H1 (cell line): ENCODE results near the gene LILRB3. TPM values are rescaled to one million over a fixed set of nuclear protein-coding genes. Genes with fewer than 3 reads are reported as not detected.

Experiments
- BRCA1 ChIP-seq: IDR thresholded peaks from 2 replicates; pipeline ENCODE4 v1.6.1; 2012; ENCODE audit warnings: low read depth, low read length, improper control_type of control experiment
- CHD1 ChIP-seq: IDR thresholded peaks from 2 replicates; pipeline ENCODE4 v1.6.1; 2012; ENCODE audit warnings: low read depth, low read length, improper control_type of control experiment
- EP300 ChIP-seq, 2 experiments: IDR thresholded peaks; 1 replicate in 1 of 2; 2 replicates in 1 of 2; pipeline ENCODE4 v1.6.1; 2011 to 2012; ENCODE audit warnings: low read depth in 2 of 2, low read length in 2 of 2, mild to moderate bottlenecking in 2 of 2, borderline replicate concordance in 1 of 2, inconsistent platforms in 1 of 2, moderate library complexity in 1 of 2
- EZH2 ChIP-seq: fragments of 200-600 bp; sonication (generic); IDR thresholded peaks from 2 replicates; pipeline ENCODE4 v1.7.1; 2012; ENCODE audit warnings: low read depth, mild to moderate bottlenecking, moderate library complexity, low read length, inconsistent platforms; ENCODE audit not compliant: severe bottlenecking
- GABPA ChIP-seq: IDR thresholded peaks from 2 replicates; pipeline ENCODE4 v1.6.1; 2011; ENCODE audit warnings: mild to moderate bottlenecking, low read length, moderate library complexity, borderline replicate concordance; ENCODE audit not compliant: insufficient read depth
- KDM4A ChIP-seq: IDR thresholded peaks from one replicate; pipeline ENCODE4 v1.7.1; 2012; ENCODE audit warnings: low read depth, mild to moderate bottlenecking, moderate library complexity, low read length, inconsistent platforms; ENCODE audit not compliant: severe bottlenecking
- SUZ12 ChIP-seq: fragments of 200-600 bp; sonication (generic); IDR thresholded peaks from 2 replicates; pipeline ENCODE4 v1.6.1; 2012; ENCODE audit warnings: mild to moderate bottlenecking, inconsistent platforms, low read length, moderate library complexity, mixed read lengths
- polyA plus RNA-seq, 7 experiments: library from polyadenylated mRNA; depleted of rRNA in 3 of 7; stranded (reverse) in 5 of 7; unstranded in 2 of 7; fragments of >200 nt in 5 of 7; fragments of 200-250 nt in 2 of 7; gene quantifications; 1 replicate in 5 of 7; 2 replicates in 1 of 7; 4 replicates in 1 of 7; pipeline versions ENCODE4 v1.2.1 to v1.2.3, GENCODE V29; 2011 to 2013; ENCODE audit warnings: missing spikeins in 2 of 7, mixed read lengths in 2 of 7
- total RNA-seq: library from RNA; stranded (reverse); fragmentation: NEBNext Ultra II Directional; extraction: Animal tissue kit (Norgen Biotek cat#: 25700); gene quantifications from 2 replicates; pipeline ENCODE4 v1.2.1, GENCODE V29; 2021
- TF ChIP-seq, protein P1 (sequence below): fragments of 300-600 bp; sonication (generic); IDR thresholded peaks from 2 replicates; pipeline ENCODE4 v1.7.1; 2012; ENCODE audit warnings: low read length, moderate library complexity, mild to moderate bottlenecking, inconsistent platforms; ENCODE audit not compliant: insufficient replicate concordance

The LILRB3 gene
- total and polyA plus RNA-seq, 2 of the 8 experiments (the other 6 are each of a cell fraction or from before 2014, with no cell fraction given), result not detected

DNA sequence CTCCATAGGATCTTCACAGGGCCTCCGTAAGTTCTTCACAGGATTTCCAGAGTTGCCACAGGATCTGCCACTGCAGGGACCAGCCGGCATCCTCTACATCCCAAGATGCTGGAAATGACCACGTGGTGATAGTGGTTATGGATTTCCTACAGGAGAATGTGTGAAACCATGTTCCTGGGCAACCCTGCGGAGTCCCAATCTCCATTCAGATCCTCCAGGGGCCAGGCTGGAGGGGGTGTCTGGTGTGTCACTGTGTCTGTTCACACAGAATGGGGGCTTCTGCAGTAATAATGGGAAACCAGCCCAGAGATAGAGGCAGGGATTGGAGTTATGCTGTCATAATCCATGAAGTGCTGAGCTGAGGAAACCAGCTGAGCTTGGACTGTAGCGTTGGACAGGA, 11.1 kb upstream of the LILRB3 start (continued):
- no peak for TF ChIP-seq EP300 (IDR thresholded peaks at IDR 0.05; ENCODE audit: borderline replicate concordance in 1 of 2, low read depth in 2 of 2, low read length in 2 of 2)
- no peak for TF ChIP-seq EZH2
- no peak for TF ChIP-seq KDM4A
- TF ChIP-seq, protein P1, sequence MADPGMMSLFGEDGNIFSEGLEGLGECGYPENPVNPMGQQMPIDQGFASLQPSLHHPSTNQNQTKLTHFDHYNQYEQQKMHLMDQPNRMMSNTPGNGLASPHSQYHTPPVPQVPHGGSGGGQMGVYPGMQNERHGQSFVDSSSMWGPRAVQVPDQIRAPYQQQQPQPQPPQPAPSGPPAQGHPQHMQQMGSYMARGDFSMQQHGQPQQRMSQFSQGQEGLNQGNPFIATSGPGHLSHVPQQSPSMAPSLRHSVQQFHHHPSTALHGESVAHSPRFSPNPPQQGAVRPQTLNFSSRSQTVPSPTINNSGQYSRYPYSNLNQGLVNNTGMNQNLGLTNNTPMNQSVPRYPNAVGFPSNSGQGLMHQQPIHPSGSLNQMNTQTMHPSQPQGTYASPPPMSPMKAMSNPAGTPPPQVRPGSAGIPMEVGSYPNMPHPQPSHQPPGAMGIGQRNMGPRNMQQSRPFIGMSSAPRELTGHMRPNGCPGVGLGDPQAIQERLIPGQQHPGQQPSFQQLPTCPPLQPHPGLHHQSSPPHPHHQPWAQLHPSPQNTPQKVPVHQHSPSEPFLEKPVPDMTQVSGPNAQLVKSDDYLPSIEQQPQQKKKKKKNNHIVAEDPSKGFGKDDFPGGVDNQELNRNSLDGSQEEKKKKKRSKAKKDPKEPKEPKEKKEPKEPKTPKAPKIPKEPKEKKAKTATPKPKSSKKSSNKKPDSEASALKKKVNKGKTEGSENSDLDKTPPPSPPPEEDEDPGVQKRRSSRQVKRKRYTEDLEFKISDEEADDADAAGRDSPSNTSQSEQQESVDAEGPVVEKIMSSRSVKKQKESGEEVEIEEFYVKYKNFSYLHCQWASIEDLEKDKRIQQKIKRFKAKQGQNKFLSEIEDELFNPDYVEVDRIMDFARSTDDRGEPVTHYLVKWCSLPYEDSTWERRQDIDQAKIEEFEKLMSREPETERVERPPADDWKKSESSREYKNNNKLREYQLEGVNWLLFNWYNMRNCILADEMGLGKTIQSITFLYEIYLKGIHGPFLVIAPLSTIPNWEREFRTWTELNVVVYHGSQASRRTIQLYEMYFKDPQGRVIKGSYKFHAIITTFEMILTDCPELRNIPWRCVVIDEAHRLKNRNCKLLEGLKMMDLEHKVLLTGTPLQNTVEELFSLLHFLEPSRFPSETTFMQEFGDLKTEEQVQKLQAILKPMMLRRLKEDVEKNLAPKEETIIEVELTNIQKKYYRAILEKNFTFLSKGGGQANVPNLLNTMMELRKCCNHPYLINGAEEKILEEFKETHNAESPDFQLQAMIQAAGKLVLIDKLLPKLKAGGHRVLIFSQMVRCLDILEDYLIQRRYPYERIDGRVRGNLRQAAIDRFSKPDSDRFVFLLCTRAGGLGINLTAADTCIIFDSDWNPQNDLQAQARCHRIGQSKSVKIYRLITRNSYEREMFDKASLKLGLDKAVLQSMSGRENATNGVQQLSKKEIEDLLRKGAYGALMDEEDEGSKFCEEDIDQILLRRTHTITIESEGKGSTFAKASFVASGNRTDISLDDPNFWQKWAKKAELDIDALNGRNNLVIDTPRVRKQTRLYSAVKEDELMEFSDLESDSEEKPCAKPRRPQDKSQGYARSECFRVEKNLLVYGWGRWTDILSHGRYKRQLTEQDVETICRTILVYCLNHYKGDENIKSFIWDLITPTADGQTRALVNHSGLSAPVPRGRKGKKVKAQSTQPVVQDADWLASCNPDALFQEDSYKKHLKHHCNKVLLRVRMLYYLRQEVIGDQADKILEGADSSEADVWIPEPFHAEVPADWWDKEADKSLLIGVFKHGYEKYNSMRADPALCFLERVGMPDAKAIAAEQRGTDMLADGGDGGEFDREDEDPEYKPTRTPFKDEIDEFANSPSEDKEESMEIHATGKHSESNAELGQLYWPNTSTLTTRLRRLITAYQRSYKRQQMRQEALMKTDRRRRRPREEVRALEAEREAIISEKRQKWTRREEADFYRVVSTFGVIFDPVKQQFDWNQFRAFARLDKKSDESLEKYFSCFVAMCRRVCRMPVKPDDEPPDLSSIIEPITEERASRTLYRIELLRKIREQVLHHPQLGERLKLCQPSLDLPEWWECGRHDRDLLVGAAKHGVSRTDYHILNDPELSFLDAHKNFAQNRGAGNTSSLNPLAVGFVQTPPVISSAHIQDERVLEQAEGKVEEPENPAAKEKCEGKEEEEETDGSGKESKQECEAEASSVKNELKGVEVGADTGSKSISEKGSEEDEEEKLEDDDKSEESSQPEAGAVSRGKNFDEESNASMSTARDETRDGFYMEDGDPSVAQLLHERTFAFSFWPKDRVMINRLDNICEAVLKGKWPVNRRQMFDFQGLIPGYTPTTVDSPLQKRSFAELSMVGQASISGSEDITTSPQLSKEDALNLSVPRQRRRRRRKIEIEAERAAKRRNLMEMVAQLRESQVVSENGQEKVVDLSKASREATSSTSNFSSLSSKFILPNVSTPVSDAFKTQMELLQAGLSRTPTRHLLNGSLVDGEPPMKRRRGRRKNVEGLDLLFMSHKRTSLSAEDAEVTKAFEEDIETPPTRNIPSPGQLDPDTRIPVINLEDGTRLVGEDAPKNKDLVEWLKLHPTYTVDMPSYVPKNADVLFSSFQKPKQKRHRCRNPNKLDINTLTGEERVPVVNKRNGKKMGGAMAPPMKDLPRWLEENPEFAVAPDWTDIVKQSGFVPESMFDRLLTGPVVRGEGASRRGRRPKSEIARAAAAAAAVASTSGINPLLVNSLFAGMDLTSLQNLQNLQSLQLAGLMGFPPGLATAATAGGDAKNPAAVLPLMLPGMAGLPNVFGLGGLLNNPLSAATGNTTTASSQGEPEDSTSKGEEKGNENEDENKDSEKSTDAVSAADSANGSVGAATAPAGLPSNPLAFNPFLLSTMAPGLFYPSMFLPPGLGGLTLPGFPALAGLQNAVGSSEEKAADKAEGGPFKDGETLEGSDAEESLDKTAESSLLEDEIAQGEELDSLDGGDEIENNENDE, result no peak
- TF ChIP-seq SUZ12, result no peak
- TF ChIP-seq BRCA1, result no peak
- TF ChIP-seq GABPA, result no peak
- TF ChIP-seq CHD1, result no peak
